NCI-H446 treated with DMSO at 0.1 percent for 48 hours (cell line): ENCODE results near the gene ENHO.

Experiments
- DNase-seq: peaks from one replicate; lab custom pipeline; 2025; lab: John Stamatoyannopoulos, UW

The ENHO gene

GRCh38 chr9:34522971-34523797 lies at the start of gene ENHO:
TSS of gene ENHO (minus strand) at chr9:34522990. CDS start at chr9:34521695, 1,295 bp downstream.
- peak; percentile 87 for DNase-seq

- DNase-seq: no peak
These were observed 49.3 kb upstream of the ENHO start for GRCh38 chr9:34572092-34572491.

GRCh38 chr9:34571481-34571810 lies 48.7 kb upstream of the ENHO start:
- DNase-seq: no peak

GRCh38 chr9:34570809-34571480 lies 48.2 kb upstream of the ENHO start:
- no peak for DNase-seq

- peak; percentile 52 for DNase-seq
These were observed 47.6 kb upstream of the ENHO start for GRCh38 chr9:34570376-34570775.

GRCh38 chr9:34568774-34569173 lies 46.0 kb upstream of the ENHO start:
- DNase-seq: no peak

GRCh38 chr9:34568133-34568532 lies 45.3 kb upstream of the ENHO start:
- DNase-seq: no peak

GRCh38 chr9:34566972-34567371 lies 44.2 kb upstream of the ENHO start:
- no peak for DNase-seq

- DNase-seq: no peak
These were observed 43.5 kb upstream of the ENHO start for GRCh38 chr9:34566322-34566721.

- no peak for DNase-seq
These were observed 43.1 kb upstream of the ENHO start for GRCh38 chr9:34565856-34566255.

GRCh38 chr9:34564617-34565016 lies 41.8 kb upstream of the ENHO start:
- no peak for DNase-seq

GRCh38 chr9:34563262-34563661 lies 40.5 kb upstream of the ENHO start:
- no peak for DNase-seq

- no peak for DNase-seq
These were observed 39.5 kb upstream of the ENHO start for GRCh38 chr9:34562135-34562745.

- no peak for DNase-seq
These were observed 37.9 kb upstream of the ENHO start for GRCh38 chr9:34560599-34561214.

GRCh38 chr9:34559624-34560455 lies 37.0 kb upstream of the ENHO start:
- DNase-seq: no peak

GRCh38 chr9:34558919-34559623 lies 36.3 kb upstream of the ENHO start:
- DNase-seq: no peak

GRCh38 chr9:34558364-34558763 lies 35.6 kb upstream of the ENHO start:
- DNase-seq: no peak

- no peak for DNase-seq
These were observed 34.9 kb upstream of the ENHO start for GRCh38 chr9:34557426-34558321.

GRCh38 chr9:34556949-34557348 lies 34.2 kb upstream of the ENHO start:
- no peak for DNase-seq

GRCh38 chr9:34555936-34556525 lies 33.2 kb upstream of the ENHO start:
- DNase-seq: no peak
